GM19099 (cell line): Measurements from ENCODE around the gene EEF1AKMT3.

ENCODE experiments used
- POLR2A ChIP-seq: IDR thresholded peaks from 3 replicates; pipeline ENCODE4 v1.6.1; 2011; ENCODE audit warnings: low read depth; ENCODE audit not compliant: insufficient read length; ENCODE audit errors: extremely low read depth

EEF1AKMT3 gene

DNA sequence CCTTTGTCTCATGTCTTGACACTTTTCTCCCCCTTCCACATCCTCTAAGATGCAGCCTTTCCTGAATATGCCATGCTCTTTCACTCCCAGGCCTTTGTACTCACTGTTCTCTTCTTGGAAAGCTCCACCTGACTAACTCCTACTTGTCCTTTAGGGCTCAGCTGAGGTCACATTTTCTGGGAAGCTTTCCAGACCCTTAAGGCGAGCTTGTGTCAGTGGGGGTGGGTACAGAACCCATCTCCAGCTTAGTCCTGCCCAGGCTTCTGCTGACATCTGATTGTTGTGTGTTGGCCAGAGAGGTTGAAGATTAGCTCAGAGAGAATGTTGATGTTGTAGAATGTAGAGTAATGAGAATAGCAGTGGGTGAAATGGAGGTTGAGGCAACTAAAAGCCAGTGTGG is 7.3 kb downstream of the EEF1AKMT3 start:
- TF ChIP-seq POLR2A = no peak

GRCh38 chr12:57780284-57780897 is 8.0 kb downstream of the EEF1AKMT3 start:
- TF ChIP-seq POLR2A = no peak

DNA sequence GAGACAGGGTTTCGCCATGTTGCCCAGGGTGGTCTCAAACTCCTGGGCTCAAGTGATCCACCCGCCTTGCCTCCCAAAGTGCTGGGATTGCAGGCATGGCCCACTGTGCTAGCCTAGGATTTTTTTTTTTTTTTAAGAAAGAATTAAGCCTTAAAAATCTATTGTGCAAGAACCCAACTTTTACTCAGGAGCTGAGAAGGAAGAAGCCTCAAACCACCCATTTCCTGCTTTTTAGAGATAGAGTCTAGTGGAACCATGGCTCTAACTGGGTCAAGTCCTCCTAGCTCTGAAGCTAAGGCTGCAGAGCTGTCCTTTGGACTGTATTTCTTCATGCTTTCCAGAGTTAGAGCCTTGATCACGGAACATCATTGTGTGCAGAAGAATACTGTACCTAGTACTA is 8.8 kb downstream of the EEF1AKMT3 start:
- TF ChIP-seq POLR2A = no peak

DNA sequence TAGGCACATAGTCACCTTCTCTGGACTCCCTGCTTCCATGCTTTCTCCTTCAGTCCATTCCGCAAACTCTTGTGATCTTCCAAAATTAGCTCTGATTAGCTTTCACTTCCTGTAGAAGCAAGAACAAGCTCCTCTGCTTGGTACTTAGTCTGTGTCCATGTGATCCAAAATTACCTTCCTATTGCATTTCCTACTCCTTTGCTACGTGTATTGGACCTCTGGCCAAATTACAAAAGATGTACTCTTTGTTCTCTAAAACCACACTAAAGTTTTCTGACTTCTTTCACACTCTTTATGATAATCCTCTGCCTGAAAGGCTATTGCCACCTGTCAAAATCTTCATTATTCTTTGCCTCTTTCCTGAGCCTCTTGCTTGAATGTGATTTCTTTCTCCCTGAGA is 9.4 kb downstream of the EEF1AKMT3 start:
- no peak for TF ChIP-seq POLR2A

- TF ChIP-seq POLR2A = no peak
Measured at GRCh38 chr12:57782243-57782607, 9.8 kb downstream of the EEF1AKMT3 start.

GRCh38 chr12:57782608-57783465 is 10.4 kb downstream of the EEF1AKMT3 start, which contains the start of gene TSFM:
Gene TSFM (plus strand): TSS chr12:57782787. CDS start chr12:57782802, 15 bp downstream.
- peak; percentile 90 for TF ChIP-seq POLR2A

DNA sequence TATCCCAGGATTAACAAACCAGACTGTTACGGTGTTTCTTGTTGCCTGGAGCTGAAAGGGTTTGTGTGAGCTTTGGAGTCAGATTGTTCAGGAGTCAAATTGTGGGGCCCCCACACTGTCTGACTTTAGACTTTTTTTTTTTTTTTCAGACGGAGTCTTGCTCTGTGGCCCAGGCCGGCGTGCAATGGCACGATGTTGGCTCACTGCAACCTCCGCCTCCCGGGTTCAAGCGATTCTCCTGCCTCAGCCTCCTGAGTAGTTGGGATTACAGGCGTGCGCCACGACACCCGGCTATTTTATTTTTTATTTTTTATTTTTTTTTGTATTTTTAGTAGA is 11.0 kb downstream of the EEF1AKMT3 start:
- no peak for TF ChIP-seq POLR2A

GRCh38 chr12:57783861-57784260 is 11.4 kb downstream of the EEF1AKMT3 start:
- no peak for TF ChIP-seq POLR2A

- TF ChIP-seq POLR2A = no peak
Measured at GRCh38 chr12:57793920-57794319, 21.5 kb downstream of the EEF1AKMT3 start.

GRCh38 chr12:57795354-57795753 is 22.9 kb downstream of the EEF1AKMT3 start:
- TF ChIP-seq POLR2A = no peak

DNA sequence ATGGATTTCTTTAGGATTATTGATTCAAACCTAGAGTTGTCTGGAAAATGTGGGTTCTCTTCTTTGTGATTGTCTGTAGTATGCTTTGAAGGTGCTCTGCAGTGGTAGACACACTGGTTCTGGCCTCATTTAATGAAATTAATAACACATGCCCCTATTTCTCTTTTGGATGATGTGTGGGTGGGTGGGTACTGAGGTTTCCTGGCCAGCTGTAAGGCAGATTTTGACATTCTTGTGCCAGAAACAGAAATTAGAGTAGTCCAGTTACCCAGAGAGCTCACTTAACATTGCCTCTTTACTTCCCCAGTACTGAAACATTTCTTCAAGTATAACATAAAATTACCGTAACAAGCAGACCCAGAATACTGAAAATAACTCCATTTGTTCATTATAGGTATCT is 24.6 kb downstream of the EEF1AKMT3 start:
- TF ChIP-seq POLR2A = no peak

DNA sequence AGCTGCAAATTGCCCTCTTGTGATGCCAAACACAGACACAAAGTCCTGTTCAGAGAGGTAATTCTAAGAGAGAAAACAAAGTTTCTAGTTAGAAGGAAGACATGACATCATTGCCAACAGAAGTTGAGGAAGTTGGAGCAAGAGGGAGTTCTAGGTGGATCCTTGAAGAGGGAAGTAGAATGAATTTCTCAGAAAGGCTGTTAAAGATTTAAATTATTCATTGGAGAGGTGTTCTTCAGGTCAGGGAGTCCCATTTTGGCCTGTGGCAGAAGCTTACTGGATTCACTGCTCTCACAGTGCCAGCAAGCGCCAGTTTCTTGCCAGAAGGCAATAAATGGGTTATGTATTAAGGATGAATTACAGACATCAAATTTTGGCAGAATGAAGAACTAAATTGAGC is 25.5 kb downstream of the EEF1AKMT3 start:
- no peak for TF ChIP-seq POLR2A

GRCh38 chr12:57800965-57801364 is 28.6 kb downstream of the EEF1AKMT3 start:
- TF ChIP-seq POLR2A = no peak

DNA sequence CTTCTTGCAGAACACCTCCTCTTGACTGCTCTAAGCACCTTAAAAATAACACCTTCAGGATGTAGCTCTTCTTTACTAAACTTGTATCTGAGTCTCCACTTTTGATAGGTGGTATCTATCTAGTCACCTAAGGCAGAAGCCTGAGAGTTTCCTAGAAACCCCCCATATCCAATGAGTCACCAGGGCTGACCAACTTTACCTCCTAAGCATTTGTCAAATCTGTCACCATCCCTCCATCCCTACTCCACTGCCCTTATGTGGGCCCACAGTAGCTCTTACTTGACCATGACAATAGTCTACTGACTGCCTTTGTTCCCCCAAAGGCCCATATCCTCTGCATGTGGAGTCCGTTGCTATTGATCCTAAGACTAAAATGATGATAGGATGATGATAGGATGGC is 30.2 kb downstream of the EEF1AKMT3 start:
- no peak for TF ChIP-seq POLR2A

- TF ChIP-seq POLR2A = no peak
Measured at GRCh38 chr12:57803319-57803893, 31.0 kb downstream of the EEF1AKMT3 start.

GRCh38 chr12:57806677-57807076 is 34.3 kb downstream of the EEF1AKMT3 start:
- no peak for TF ChIP-seq POLR2A
